ENCODE measurements around the gene SYNE2. TPM values are rescaled to one million over a fixed set of nuclear protein-coding genes. Genes with fewer than 3 reads are reported as not detected.

Gene SYNE2
- total RNA-seq, 1 donor: 10.1 TPM

DNA sequence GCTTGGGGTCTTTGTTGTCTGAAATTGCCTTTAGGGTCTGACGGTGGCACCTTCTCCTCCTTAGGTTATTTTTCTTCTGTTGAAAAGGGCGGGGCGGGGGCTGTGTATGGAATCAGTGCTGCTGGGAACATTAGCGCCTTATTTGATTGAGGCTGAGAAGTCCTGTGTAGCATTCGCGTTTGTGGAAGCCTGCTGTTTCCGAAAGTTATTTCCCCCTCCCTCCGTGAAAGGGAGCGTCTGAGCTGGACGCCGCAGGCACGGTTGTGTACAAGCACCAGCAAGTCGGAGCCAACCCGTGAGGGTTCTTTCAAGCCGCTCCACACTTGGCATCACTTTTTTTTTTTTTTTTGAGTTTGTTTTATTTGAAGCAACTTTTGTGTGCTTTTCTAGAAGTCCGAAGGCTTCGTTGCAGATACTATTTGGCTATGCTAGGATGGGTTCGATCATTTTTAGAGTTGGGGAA lies 1.1 kb downstream of the SYNE2 start:
- peak; percentile 94 for DNase-seq (ENCODE audit: insufficient read length, low spot score, missing footprints)
- Histone ChIP-seq H3K79me2 (ENCODE audit: insufficient read depth, low read length) (no peaks in the 10 kb centered on the region), H3K9me3 (ENCODE audit: low read depth, low read length) (no peaks in the 10 kb centered on the region), H3K27me3 (ENCODE audit: insufficient read depth, low read length) (peaks cover 4% of the 10 kb centered on the region), H4K20me1 (ENCODE audit: insufficient read depth, low read length) (no peaks in the 10 kb centered on the region), H2AFZ (ENCODE audit: low read length) (peak overlapping the region; percentile 91), H3K4me3 (ENCODE audit: insufficient read depth, low read length) (peak overlapping the region; percentile 73), H3K36me3 (ENCODE audit: insufficient read depth, low read length) (no peaks in the 10 kb centered on the region), H3K4me2 (ENCODE audit: insufficient read depth, low read length) (peak overlapping the region; percentile 97), H3K27ac (ENCODE audit: low read depth, low read length) (no peak overlapping the region), H3K4me1 (ENCODE audit: insufficient read depth, low read length) (peaks cover 11% of the 10 kb centered on the region)
- TF ChIP-seq, protein P1, sequence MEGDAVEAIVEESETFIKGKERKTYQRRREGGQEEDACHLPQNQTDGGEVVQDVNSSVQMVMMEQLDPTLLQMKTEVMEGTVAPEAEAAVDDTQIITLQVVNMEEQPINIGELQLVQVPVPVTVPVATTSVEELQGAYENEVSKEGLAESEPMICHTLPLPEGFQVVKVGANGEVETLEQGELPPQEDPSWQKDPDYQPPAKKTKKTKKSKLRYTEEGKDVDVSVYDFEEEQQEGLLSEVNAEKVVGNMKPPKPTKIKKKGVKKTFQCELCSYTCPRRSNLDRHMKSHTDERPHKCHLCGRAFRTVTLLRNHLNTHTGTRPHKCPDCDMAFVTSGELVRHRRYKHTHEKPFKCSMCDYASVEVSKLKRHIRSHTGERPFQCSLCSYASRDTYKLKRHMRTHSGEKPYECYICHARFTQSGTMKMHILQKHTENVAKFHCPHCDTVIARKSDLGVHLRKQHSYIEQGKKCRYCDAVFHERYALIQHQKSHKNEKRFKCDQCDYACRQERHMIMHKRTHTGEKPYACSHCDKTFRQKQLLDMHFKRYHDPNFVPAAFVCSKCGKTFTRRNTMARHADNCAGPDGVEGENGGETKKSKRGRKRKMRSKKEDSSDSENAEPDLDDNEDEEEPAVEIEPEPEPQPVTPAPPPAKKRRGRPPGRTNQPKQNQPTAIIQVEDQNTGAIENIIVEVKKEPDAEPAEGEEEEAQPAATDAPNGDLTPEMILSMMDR (IDR thresholded peaks at IDR 0.05; ENCODE audit: extremely low read depth, low read depth, low read length): no peak

DNA sequence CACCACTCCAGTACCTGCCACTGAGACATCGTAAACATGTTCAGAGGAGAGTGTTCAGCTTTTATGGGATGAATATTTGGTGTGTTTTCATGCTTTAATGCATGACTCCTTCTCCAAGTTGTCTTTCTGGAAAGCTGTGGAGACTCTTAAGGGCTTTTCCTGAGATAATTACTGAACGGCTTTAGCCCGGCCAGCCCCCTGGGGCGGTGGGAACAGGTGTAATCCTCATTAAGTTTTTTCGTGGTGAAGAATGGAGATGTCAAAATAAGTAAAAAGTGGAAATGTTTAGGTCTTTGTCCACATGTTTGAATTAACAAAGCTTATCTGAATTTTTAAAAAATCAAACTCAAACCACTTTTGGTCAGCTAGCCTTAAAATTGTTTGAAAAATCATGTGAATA lies 1.5 kb downstream of the SYNE2 start:
- H3K27ac ChIP-seq (ENCODE audit: low read depth, low read length): no peak overlapping the region
- no peaks in the 10 kb centered on the region for H3K79me2 ChIP-seq (ENCODE audit: insufficient read depth, low read length)
- peak overlapping the region; percentile 73 for H3K4me3 ChIP-seq (ENCODE audit: insufficient read depth, low read length)
- no peaks in the 10 kb centered on the region for H4K20me1 ChIP-seq (ENCODE audit: insufficient read depth, low read length)
- H2AFZ ChIP-seq (ENCODE audit: low read length): peak overlapping the region; percentile 91
- TF ChIP-seq, protein P1 (IDR thresholded peaks at IDR 0.05; ENCODE audit: extremely low read depth, low read depth, low read length): no peak
- H3K9me3 ChIP-seq (ENCODE audit: low read depth, low read length): no peaks in the 10 kb centered on the region
- H3K36me3 ChIP-seq (ENCODE audit: insufficient read depth, low read length): no peaks in the 10 kb centered on the region
- H3K27me3 ChIP-seq (ENCODE audit: insufficient read depth, low read length): peaks cover 4% of the 10 kb centered on the region
- DNase-seq (ENCODE audit: insufficient read length, low spot score, missing footprints): peak; percentile 25
- H3K4me1 ChIP-seq (ENCODE audit: insufficient read depth, low read length): peaks cover 11% of the 10 kb centered on the region
- peak overlapping the region; percentile 97 for H3K4me2 ChIP-seq (ENCODE audit: insufficient read depth, low read length)

DNA sequence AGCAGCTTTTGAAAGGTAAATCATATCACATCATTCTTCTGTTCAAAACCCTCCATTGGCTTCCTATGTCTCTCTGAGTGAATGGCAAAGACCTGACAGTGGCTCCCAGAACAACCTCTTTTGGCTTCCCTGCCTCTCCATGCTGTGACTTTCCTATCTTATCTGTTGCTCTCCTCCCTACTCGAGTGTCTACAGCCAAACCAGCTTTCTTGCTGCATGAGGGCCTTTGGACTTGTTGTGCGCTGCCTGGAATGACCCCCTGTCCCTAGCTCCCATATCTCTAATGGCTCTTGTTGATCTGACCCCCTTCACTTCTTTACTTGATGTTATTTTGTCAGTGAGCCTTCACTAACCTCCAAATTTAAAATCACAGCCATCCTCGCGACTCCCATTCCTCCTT lies 2.5 kb downstream of the SYNE2 start:
- no peaks in the 10 kb centered on the region for H3K79me2 ChIP-seq (ENCODE audit: insufficient read depth, low read length)
- H4K20me1 ChIP-seq (ENCODE audit: insufficient read depth, low read length): no peaks in the 10 kb centered on the region
- peaks cover 11% of the 10 kb centered on the region for H3K4me1 ChIP-seq (ENCODE audit: insufficient read depth, low read length)
- H3K4me3 ChIP-seq (ENCODE audit: insufficient read depth, low read length): no peak overlapping the region
- H3K27ac ChIP-seq (ENCODE audit: low read depth, low read length): no peak overlapping the region
- no peaks in the 10 kb centered on the region for H3K9me3 ChIP-seq (ENCODE audit: low read depth, low read length)
- no peaks in the 10 kb centered on the region for H3K36me3 ChIP-seq (ENCODE audit: insufficient read depth, low read length)
- peaks cover 4% of the 10 kb centered on the region for H3K27me3 ChIP-seq (ENCODE audit: insufficient read depth, low read length)
- H3K4me2 ChIP-seq (ENCODE audit: insufficient read depth, low read length): no peak overlapping the region
- H2AFZ ChIP-seq (ENCODE audit: low read length): no peak overlapping the region
- TF ChIP-seq, protein P1 (IDR thresholded peaks at IDR 0.05; ENCODE audit: extremely low read depth, low read depth, low read length): no peak
- DNase-seq (ENCODE audit: insufficient read length, low spot score, missing footprints): no peak

DNA sequence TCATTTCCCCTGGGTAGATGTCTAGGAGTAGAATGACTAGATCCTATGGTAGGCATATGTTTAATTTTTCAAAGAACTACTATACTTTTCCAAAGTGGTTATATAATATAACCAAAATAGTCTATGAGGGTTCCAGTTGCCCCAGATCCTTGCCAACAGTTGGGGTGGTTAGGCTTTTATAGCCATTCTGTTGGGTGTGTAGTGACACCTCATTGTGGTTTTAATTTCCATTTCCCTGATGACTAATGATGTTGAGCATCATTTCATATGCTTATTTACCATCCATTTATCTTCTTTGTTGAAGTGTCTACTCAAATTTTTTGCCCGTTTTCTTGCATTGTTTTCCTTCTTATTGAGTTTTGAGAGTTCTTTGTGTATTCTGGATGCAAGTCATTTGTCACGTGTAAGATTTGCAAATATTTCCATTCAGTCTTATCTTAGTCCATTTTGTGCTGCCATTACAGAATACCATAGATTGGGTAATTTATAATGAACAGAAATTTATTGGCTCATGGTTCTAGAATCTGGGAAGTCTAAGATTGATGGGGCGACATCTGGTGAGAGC lies 4.7 kb downstream of the SYNE2 start:
- H3K79me2 ChIP-seq (ENCODE audit: insufficient read depth, low read length): no peaks in the 10 kb centered on the region
- no peaks in the 10 kb centered on the region for H3K9me3 ChIP-seq (ENCODE audit: low read depth, low read length)
- H3K4me2 ChIP-seq (ENCODE audit: insufficient read depth, low read length): no peak overlapping the region
- H3K4me1 ChIP-seq (ENCODE audit: insufficient read depth, low read length): peaks cover 8% of the 10 kb centered on the region
- H2AFZ ChIP-seq (ENCODE audit: low read length): no peak overlapping the region
- TF ChIP-seq, protein P1 (IDR thresholded peaks at IDR 0.05; ENCODE audit: extremely low read depth, low read depth, low read length): no peak
- no peaks in the 10 kb centered on the region for H3K27me3 ChIP-seq (ENCODE audit: insufficient read depth, low read length)
- H3K4me3 ChIP-seq (ENCODE audit: insufficient read depth, low read length): no peak overlapping the region
- H3K36me3 ChIP-seq (ENCODE audit: insufficient read depth, low read length): no peaks in the 10 kb centered on the region
- H4K20me1 ChIP-seq (ENCODE audit: insufficient read depth, low read length): no peaks in the 10 kb centered on the region
- no peak for DNase-seq (ENCODE audit: insufficient read length, low spot score, missing footprints)
- H3K27ac ChIP-seq (ENCODE audit: low read depth, low read length): no peak overlapping the region
